ENCODE data around the gene GDAP1L1. TPM values are rescaled to one million over a fixed set of nuclear protein-coding genes. Genes with fewer than 3 reads are reported as not detected.
A peak's percentile ranks its signal among the peaks of the same experiment; 100 is the strongest.

GDAP1L1 gene
- total RNA-seq, 1 experiment from 2014 or later: not detected

DNA sequence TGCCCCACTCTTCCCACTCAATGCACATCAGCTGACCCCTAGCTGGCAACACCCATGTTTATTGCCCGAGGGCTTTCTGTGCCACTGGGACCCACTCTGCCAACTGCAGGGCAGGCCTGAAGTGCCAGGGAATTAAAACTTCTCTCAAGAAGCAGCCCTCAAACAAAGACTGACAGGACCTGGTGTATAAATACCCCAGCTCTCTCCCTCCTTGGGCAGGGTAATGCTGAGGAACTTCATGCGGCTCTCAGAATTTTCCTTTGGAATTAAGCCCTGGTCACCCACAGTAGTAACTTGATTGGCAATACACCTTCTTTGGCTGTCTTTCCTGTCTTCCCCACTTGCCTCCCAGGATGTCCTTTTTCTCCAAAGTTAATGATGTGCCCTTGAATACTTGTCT is 5.3 kb upstream of the GDAP1L1 start:
- Histone ChIP-seq H3K36me3 (ENCODE audit: low read depth) (no peaks in the 10 kb centered on the region), H3K4me3 (no peak overlapping the region), H2AFZ (no peak overlapping the region), H3K9me3 (ENCODE audit: insufficient read depth, low read depth) (no peaks in the 10 kb centered on the region), H3K27me3 (ENCODE audit: insufficient read depth, low read depth) (peaks cover 49% of the 10 kb centered on the region), H3K27ac (no peak overlapping the region), H3K4me2 (no peak overlapping the region), H3K79me2 (ENCODE audit: low read depth) (no peaks in the 10 kb centered on the region), H3F3A (ENCODE audit: insufficient read depth, low read depth) (no peaks in the 10 kb centered on the region), H4K20me1 (ENCODE audit: insufficient read depth) (no peaks in the 10 kb centered on the region), H3K4me1 (replicated peaks; ENCODE audit: insufficient read depth) (no peaks in the 10 kb centered on the region), H3K9me2 (ENCODE audit: insufficient read depth) (no peaks in the 10 kb centered on the region; the same call in 1 of the 2 replicates)
- DNase-seq: no peak
- ChIA-PET POLR2A (ENCODE audit: unreplicated experiment) (no interaction called here), CTCF (no interaction called here)
- intact Hi-C loops (cut with micrococcal nuclease; ENCODE audit: unreplicated experiment): no loop called here
- no TSS peak for BruUV-seq (replicated peaks)
- no peak for TF ChIP-seq CTCF (conservative IDR thresholded peaks at IDR 0.05)
- no peak for TF ChIP-seq EZH2 (IDR thresholded peaks at IDR 0.05; ENCODE audit: low read depth)

GRCh38 chr20:44245977-44246376 is 1.1 kb upstream of the GDAP1L1 start:
- ChIA-PET POLR2A (ENCODE audit: unreplicated experiment) (no interaction called here), CTCF (no interaction called here)
- no peak for DNase-seq
- no peak for TF ChIP-seq EZH2 (IDR thresholded peaks at IDR 0.05; ENCODE audit: low read depth)
- no TSS peak for BruUV-seq (replicated peaks)
- no peaks in the 10 kb centered on the region for H3K36me3 ChIP-seq (ENCODE audit: low read depth)
- H3K27ac ChIP-seq: no peak overlapping the region
- no peaks in the 10 kb centered on the region for H3K9me3 ChIP-seq (ENCODE audit: insufficient read depth, low read depth)
- no peaks in the 10 kb centered on the region for H3K4me1 ChIP-seq (replicated peaks; ENCODE audit: insufficient read depth)
- no peaks in the 10 kb centered on the region for H3K79me2 ChIP-seq (ENCODE audit: low read depth)
- no peaks in the 10 kb centered on the region for H4K20me1 ChIP-seq (ENCODE audit: insufficient read depth)
- intact Hi-C loops (cut with micrococcal nuclease; ENCODE audit: unreplicated experiment): no loop called here
- peaks cover 57% of the 10 kb centered on the region for H3K27me3 ChIP-seq (ENCODE audit: insufficient read depth, low read depth)
- H3K4me2 ChIP-seq: no peak overlapping the region
- no peaks in the 10 kb centered on the region; the same call in 1 of the 2 replicates for H3K9me2 ChIP-seq (ENCODE audit: insufficient read depth)
- no peak overlapping the region for H3K4me3 ChIP-seq
- no peaks in the 10 kb centered on the region for H3F3A ChIP-seq (ENCODE audit: insufficient read depth, low read depth)
- no peak overlapping the region for H2AFZ ChIP-seq

- intact Hi-C loops (cut with micrococcal nuclease; ENCODE audit: unreplicated experiment): no loop called here
- no peaks in the 10 kb centered on the region for H3F3A ChIP-seq (ENCODE audit: insufficient read depth, low read depth)
- no peaks in the 10 kb centered on the region for H3K79me2 ChIP-seq (ENCODE audit: low read depth)
- H2AFZ ChIP-seq: no peak overlapping the region
- TF ChIP-seq CTCF (conservative IDR thresholded peaks at IDR 0.05) (no peak; the same call in 1 of the 2 replicates), EZH2 (IDR thresholded peaks at IDR 0.05; ENCODE audit: low read depth) (no peak)
- no peaks in the 10 kb centered on the region; the same call in 1 of the 2 replicates for H3K9me2 ChIP-seq (ENCODE audit: insufficient read depth)
- H3K36me3 ChIP-seq (ENCODE audit: low read depth): no peaks in the 10 kb centered on the region
- H3K27me3 ChIP-seq (ENCODE audit: insufficient read depth, low read depth): peaks cover 52% of the 10 kb centered on the region
- H3K4me3 ChIP-seq: no peak overlapping the region
- BruUV-seq (replicated peaks): no TSS peak
- H3K9me3 ChIP-seq (ENCODE audit: insufficient read depth, low read depth): no peaks in the 10 kb centered on the region
- CTCF ChIA-PET: no interaction called here
- H3K4me1 ChIP-seq (replicated peaks; ENCODE audit: insufficient read depth): no peaks in the 10 kb centered on the region
- no peaks in the 10 kb centered on the region for H4K20me1 ChIP-seq (ENCODE audit: insufficient read depth)
- no peak overlapping the region for H3K4me2 ChIP-seq
- no peak overlapping the region for H3K27ac ChIP-seq
- peak in 1 of 2 experiments; percentile 43 for DNase-seq
- POLR2A ChIA-PET (ENCODE audit: unreplicated experiment): no interaction called here
Observed at GRCh38 chr20:44247586-44248409, 690 bp downstream of the GDAP1L1 start.
